CD4-positive, alpha-beta memory T cell (primary cell): ENCODE data around the gene AMHR2. TPM values are rescaled to one million over a fixed set of nuclear protein-coding genes. Genes with fewer than 3 reads are reported as not detected.

ENCODE experiments used
- CTCF ChIA-PET: fragments of 350-600 bp; sonication (Branson Sonifier 250); formaldehyde crosslinking; loops from one replicate; lab custom pipeline; 2021; ENCODE audit warnings: inconsistent platforms; ENCODE audit not compliant: partially characterized antibody; lab: Charles Lee
- POLR2A ChIA-PET: fragments of 350-600 bp; sonication (Branson Sonifier 250); formaldehyde crosslinking; loops from one replicate; lab custom pipeline; 2021; ENCODE audit not compliant: partially characterized antibody; lab: Charles Lee
- DNase-seq, 5 donors: peaks; one replicate each; pipeline versions ENCODE4 v3.0.0 to v3.0.0-alpha.2; 2020 to 2022; ENCODE audit warnings: mixed read lengths in 1 of 5
- H3K27ac ChIP-seq: one replicate; pipeline ENCODE4 v1.7.0; 2013; ENCODE audit warnings: low read depth, low read length
- H3K27me3 ChIP-seq: 2 replicates; pipeline ENCODE4 v1.7.0; 2013; ENCODE audit warnings: mild to moderate bottlenecking, low read length, moderate library complexity; ENCODE audit not compliant: insufficient read depth
- H3K36me3 ChIP-seq: 2 replicates; pipeline ENCODE4 v1.7.0; 2013; ENCODE audit warnings: mild to moderate bottlenecking, low read length, moderate library complexity; ENCODE audit not compliant: insufficient read depth
- H3K4me1 ChIP-seq: 2 replicates; pipeline ENCODE4 v1.7.0; 2013; ENCODE audit warnings: mild to moderate bottlenecking, low read length, moderate library complexity; ENCODE audit not compliant: insufficient read depth
- H3K4me3 ChIP-seq, 2 donors: one replicate each; pipeline ENCODE4 v1.7.0; 2013; ENCODE audit warnings: low read length in 2 of 2, mild to moderate bottlenecking in 1 of 2
- H3K9me3 ChIP-seq, 2 donors: one replicate each; pipeline ENCODE4 v1.7.0; 2013; ENCODE audit warnings: low read length in 2 of 2, control low read depth in 1 of 2; ENCODE audit not compliant: control insufficient read depth in 1 of 2
- H3K27ac Mint-ChIP-seq, 7 donors: one replicate each; pipeline ENCODE4 v1.8.0; 2020 to 2021; ENCODE audit warnings: mixed read lengths in 7 of 7, mild to moderate bottlenecking in 6 of 7, inconsistent platforms in 3 of 7, moderate library complexity in 3 of 7
- H3K27me3 Mint-ChIP-seq, 2 donors: one replicate each; pipeline ENCODE4 v1.8.0; 2020 to 2021; ENCODE audit warnings: mixed read lengths in 2 of 2
- H3K36me3 Mint-ChIP-seq, 2 donors: one replicate each; pipeline ENCODE4 v1.8.0; 2020 to 2021; ENCODE audit warnings: mixed read lengths in 2 of 2, inconsistent platforms in 1 of 2, mild to moderate bottlenecking in 1 of 2
- H3K4me1 Mint-ChIP-seq, 4 donors: one replicate each; pipeline ENCODE4 v1.8.0; 2020 to 2021; ENCODE audit warnings: mixed read lengths in 4 of 4, mild to moderate bottlenecking in 1 of 4
- H3K4me3 Mint-ChIP-seq, 8 donors: one replicate each; pipeline ENCODE4 v1.8.0; 2020 to 2021; ENCODE audit warnings: mixed read lengths in 8 of 8, mild to moderate bottlenecking in 7 of 8, moderate library complexity in 6 of 8, inconsistent platforms in 3 of 8
- H3K9me3 Mint-ChIP-seq, 8 donors: one replicate each; pipeline ENCODE4 v1.8.0; 2020 to 2021; ENCODE audit warnings: mixed read lengths in 8 of 8, mild to moderate bottlenecking in 5 of 8, inconsistent platforms in 3 of 8, moderate library complexity in 1 of 8
- intact Hi-C: fragments of 100-400 bp; cut with micrococcal nuclease; formaldehyde crosslinking; loops from one replicate; pipeline ENCODE4 v1.15.1; 2023
- polyA plus RNA-seq, 2 donors: library from polyadenylated mRNA; unstranded; fragments of 300-500 nt; fragmentation: Illumina TruSeq; gene quantifications; one replicate each; pipeline ENCODE4 v1.2.3, GENCODE V29; 2021
- total RNA-seq, 2 experiments: library from RNA; stranded (reverse); gene quantifications; one replicate each; pipeline ENCODE4 v1.2.3, GENCODE V29; 2021

Gene AMHR2
- total and polyA plus RNA-seq, 4 experiments from 2014 or later: not detected

DNA sequence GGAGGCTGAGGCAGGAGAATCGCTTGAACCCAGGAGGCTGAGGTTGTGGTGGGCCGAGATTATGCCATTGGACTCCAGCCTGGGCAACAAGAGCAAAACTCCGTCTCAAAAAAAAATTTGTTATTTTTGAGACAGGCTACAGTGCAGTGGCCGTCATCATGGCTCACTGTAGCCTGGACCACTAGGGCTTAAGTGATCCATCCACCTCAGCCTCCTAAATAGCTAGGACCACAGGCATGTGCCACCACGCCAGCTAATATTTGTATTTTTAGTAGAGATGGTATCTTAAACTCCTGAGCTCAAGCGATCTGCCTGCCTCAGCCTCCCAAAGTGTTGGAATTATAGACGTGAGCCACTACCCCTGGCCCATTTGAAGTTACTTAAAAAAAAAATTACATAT lies 27.3 kb downstream of the AMHR2 start:
- H3K27me3 Mint-ChIP-seq: no peaks in the 10 kb centered on the region
- Histone ChIP-seq H3K9me3 (no peaks in the 10 kb centered on the region), H3K27me3 (no peaks in the 10 kb centered on the region), H3K27ac (no peak overlapping the region), H3K4me3 (no peak overlapping the region), H3K36me3 (peaks cover 29% of the 10 kb centered on the region), H3K4me1 (peaks cover 34% of the 10 kb centered on the region)
- H3K4me3 Mint-ChIP-seq: no peak overlapping the region
- peaks cover 44 to 56% of the 10 kb centered on the region in 2 donors for H3K36me3 Mint-ChIP-seq
- ChIA-PET POLR2A (interaction anchor here (1.0 to 2.2 kb wide), 7 partner anchors 9 to 127 kb away, joined by 3 to 16 read pairs (median 5); partner anchors contain the start of genes MAP3K12, PRR13 and SP1), CTCF (interaction anchor here (0.5 to 1.4 kb wide), 7 partner anchors 8 to 323 kb away, joined by 3 to 6 read pairs (median 3); no protein-coding TSS in a partner anchor)
- H3K27ac Mint-ChIP-seq: no peak overlapping the region
- intact Hi-C loops: loop anchor here (1.0 to 2.0 kb wide), 3 partner anchors 10 to 72 kb away; partner anchors contain the start of gene PRR13
- H3K9me3 Mint-ChIP-seq: no peaks in the 10 kb centered on the region
- DNase-seq: no peak
- H3K4me1 Mint-ChIP-seq: peaks cover 24 to 56% (median 34%) of the 10 kb centered on the region in 4 donors

GRCh38 chr12:53451661-53452158 lies 28.1 kb downstream of the AMHR2 start, which contains the start of gene PCBP2:
PCBP2 (plus strand) TSS chr12:53452102; CDS start chr12:53454801, 2,699 bp downstream.
- Mint-ChIP-seq H3K9me3 (no peaks in the 10 kb centered on the region), H3K4me3 (peak within 1 kb of the TSS; percentile 95 to 100 (median 98)), H3K4me1 (peaks cover 20 to 49% (median 31%) of the 10 kb centered on the region in 4 donors), H3K27me3 (no peaks in the 10 kb centered on the region), H3K36me3 (peaks cover 41 to 55% of the 10 kb centered on the region in 2 donors), H3K27ac (peak within 1 kb of the TSS; percentile 98 to 100 (median 99))
- H3K4me3 ChIP-seq: peak within 1 kb of the TSS; percentile 58 to 61
- H3K9me3 ChIP-seq: no peaks in the 10 kb centered on the region
- DNase-seq: peak; percentile 97 to 99 (median 98)
- H3K27ac ChIP-seq: peak within 1 kb of the TSS; percentile 95
- H3K27me3 ChIP-seq: no peaks in the 10 kb centered on the region
- ChIA-PET CTCF (interaction anchor here (0.7 to 1.4 kb wide), 5 partner anchors 9 to 106 kb away, joined by 3 to 6 read pairs (median 3); no protein-coding TSS in a partner anchor), POLR2A (interaction anchor here (1.0 to 2.2 kb wide), 6 partner anchors 10 to 128 kb away, joined by 3 to 16 read pairs (median 6); partner anchors contain the start of genes MAP3K12, PRR13 and SP1)
- H3K36me3 ChIP-seq: peaks cover 33% of the 10 kb centered on the region
- peaks cover 34% of the 10 kb centered on the region for H3K4me1 ChIP-seq
- intact Hi-C loops: loop anchor here (1.0 to 2.0 kb wide), 4 partner anchors 10 to 72 kb away; partner anchors contain the start of gene PRR13

- ChIA-PET POLR2A (interaction anchor here (0.6 to 4.3 kb wide), 12 partner anchors 11 to 131 kb away, joined by 3 to 43 read pairs (median 5); partner anchors contain the start of genes AAAS, MAP3K12, PRR13 and SP1), CTCF (interaction anchor here (0.6 kb wide), 1 partner anchor 47 kb away, joined by 3 read pairs; the partner anchor contains the start of gene MAP3K12)
- DNase-seq: peak; percentile 81 to 86 (median 82)
- H3K4me3 Mint-ChIP-seq: peak overlapping the region; percentile 95 to 100 (median 98)
- Histone ChIP-seq H3K27me3 (no peaks in the 10 kb centered on the region), H3K9me3 (no peaks in the 10 kb centered on the region), H3K4me1 (peaks cover 34% of the 10 kb centered on the region), H3K4me3 (peak overlapping the region; percentile 58 to 61), H3K27ac (peak overlapping the region; percentile 95), H3K36me3 (peaks cover 40% of the 10 kb centered on the region)
- H3K27me3 Mint-ChIP-seq: no peaks in the 10 kb centered on the region
- H3K4me1 Mint-ChIP-seq: peaks cover 20 to 49% (median 31%) of the 10 kb centered on the region in 4 donors
- no peaks in the 10 kb centered on the region for H3K9me3 Mint-ChIP-seq
- peaks cover 44 to 58% of the 10 kb centered on the region in 2 donors for H3K36me3 Mint-ChIP-seq
- H3K27ac Mint-ChIP-seq: peak overlapping the region; percentile 98 to 100 (median 99)
- intact Hi-C loops: loop anchor here (1.0 kb wide), 1 partner anchor 48 kb away; no protein-coding TSS in a partner anchor
Measured at GRCh38 chr12:53452159-53453077, 28.8 kb downstream of the AMHR2 start.

GRCh38 chr12:53453953-53454640 lies 30.4 kb downstream of the AMHR2 start:
- Histone ChIP-seq H3K36me3 (peaks cover 50% of the 10 kb centered on the region), H3K4me3 (no peak overlapping the region), H3K27ac (peak overlapping the region; percentile 95), H3K4me1 (peaks cover 34% of the 10 kb centered on the region), H3K9me3 (no peaks in the 10 kb centered on the region), H3K27me3 (no peaks in the 10 kb centered on the region)
- H3K4me1 Mint-ChIP-seq: peaks cover 20 to 46% (median 32%) of the 10 kb centered on the region in 4 donors
- H3K9me3 Mint-ChIP-seq: no peaks in the 10 kb centered on the region
- H3K27me3 Mint-ChIP-seq: no peaks in the 10 kb centered on the region
- ChIA-PET CTCF (interaction anchor here (1.2 to 2.4 kb wide), 2 partner anchors 54 to 133 kb away, joined by 3 to 6 read pairs; partner anchors contain the start of gene AAAS), POLR2A (interaction anchor here (0.5 to 4.3 kb wide), 13 partner anchors 9 to 186 kb away, joined by 3 to 43 read pairs (median 5); partner anchors contain the start of genes AAAS, ESPL1, MAP3K12 and PRR13)
- H3K36me3 Mint-ChIP-seq: peaks cover 40 to 62% of the 10 kb centered on the region in 2 donors
- peak overlapping the region in 6 of 7 donors; percentile 42 to 99 (median 96) for H3K27ac Mint-ChIP-seq
- DNase-seq: peak in 1 of 5 donors; percentile 36
- peak overlapping the region; percentile 41 to 100 (median 98) for H3K4me3 Mint-ChIP-seq
- intact Hi-C loops: no loop called here

GRCh38 chr12:53454707-53455106 lies 31.1 kb downstream of the AMHR2 start:
- intact Hi-C loops: no loop called here
- H3K4me1 Mint-ChIP-seq: peaks cover 21 to 49% (median 34%) of the 10 kb centered on the region in 4 donors
- Histone ChIP-seq H3K36me3 (peaks cover 54% of the 10 kb centered on the region), H3K4me3 (no peak overlapping the region), H3K9me3 (no peaks in the 10 kb centered on the region), H3K4me1 (peaks cover 34% of the 10 kb centered on the region), H3K27me3 (no peaks in the 10 kb centered on the region), H3K27ac (no peak overlapping the region)
- H3K9me3 Mint-ChIP-seq: no peaks in the 10 kb centered on the region
- no peaks in the 10 kb centered on the region for H3K27me3 Mint-ChIP-seq
- no peak for DNase-seq
- H3K36me3 Mint-ChIP-seq: peaks cover 44 to 67% of the 10 kb centered on the region in 2 donors
- ChIA-PET POLR2A (interaction anchor here (0.7 to 4.3 kb wide), 5 partner anchors 13 to 133 kb away, joined by 3 to 43 read pairs (median 12); partner anchors contain the start of genes AAAS, MAP3K12, PRR13 and TARBP2), CTCF (interaction anchor here (1.1 to 2.4 kb wide), 4 partner anchors 21 to 134 kb away, joined by 3 to 6 read pairs (median 4); partner anchors contain the start of gene AAAS)
- H3K27ac Mint-ChIP-seq: peak overlapping the region in 4 of 7 donors; percentile 60 to 99 (median 63)
- peak overlapping the region; percentile 27 to 99 (median 56) for H3K4me3 Mint-ChIP-seq
